Subcutaneous adipose tissue (tissue), 4 donors: ENCODE results near the gene ADI1. TPM values are rescaled to one million over a fixed set of nuclear protein-coding genes. Genes with fewer than 3 reads are reported as not detected.

Experiments
- total RNA-seq, 4 donors: library from RNA; depleted of rRNA; stranded (reverse); fragments of >200 nt; gene quantifications; one replicate each; pipeline ENCODE4 v1.1.0, GENCODE V29; 2016
- TF ChIP-seq, protein P1 (sequence below): fragments of 450-650 bp; IDR thresholded peaks from one replicate; pipeline ENCODE4 v1.5.1; 2016; ENCODE audit warnings: low read depth, mild to moderate bottlenecking, control low read depth, antibody characterized with exemption, moderate library complexity

Gene ADI1
- total RNA-seq, 4 donors from 2014 or later: 40.6 to 92.4 (median 77.6) TPM

DNA sequence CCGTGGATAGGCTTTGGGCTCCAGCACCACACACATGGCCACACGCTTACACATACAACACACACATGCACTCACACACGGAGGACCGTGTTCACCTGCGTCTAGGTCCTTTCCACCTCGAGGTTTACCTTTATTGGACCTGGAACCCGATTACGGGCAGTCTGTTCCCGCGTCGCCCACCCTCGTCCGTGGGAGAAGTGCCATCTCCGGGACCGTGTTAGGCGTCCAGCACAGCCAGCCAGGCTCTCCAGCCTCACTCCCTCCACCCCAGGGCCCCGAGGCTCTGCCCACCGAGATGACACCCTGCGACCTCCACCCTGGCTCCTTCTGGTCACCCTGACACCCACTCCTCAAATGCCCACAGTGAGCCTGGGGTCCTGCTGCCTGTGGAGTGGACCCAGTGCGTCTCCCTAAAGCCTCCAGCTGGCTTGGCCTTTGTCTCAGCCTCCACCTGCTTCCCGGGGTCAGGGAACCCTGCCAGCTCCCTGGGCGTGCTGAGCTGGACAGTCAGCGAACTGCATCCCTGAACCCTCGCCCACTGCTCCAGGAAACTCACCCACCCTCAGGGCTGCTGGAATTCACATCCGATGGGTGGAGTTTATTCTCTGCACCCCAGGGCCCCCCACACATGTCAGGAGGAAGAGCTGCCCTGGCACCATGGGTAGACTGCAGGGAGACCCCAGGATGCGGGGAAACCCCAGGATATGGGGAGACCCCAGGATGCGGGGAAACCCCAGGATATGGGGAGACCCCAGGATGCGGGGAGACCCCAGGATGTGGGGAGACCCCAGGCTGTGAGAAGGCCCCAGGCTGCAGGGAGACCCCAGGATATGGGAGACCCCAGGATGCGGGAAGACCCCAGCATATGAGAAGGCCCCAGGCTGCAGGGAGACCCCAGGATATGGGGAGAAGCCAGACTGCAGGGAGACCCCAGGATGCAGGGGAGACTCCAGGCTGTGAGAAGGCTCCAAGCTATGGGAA is 33.0 kb downstream of the ADI1 start:
- TF ChIP-seq, protein P1, sequence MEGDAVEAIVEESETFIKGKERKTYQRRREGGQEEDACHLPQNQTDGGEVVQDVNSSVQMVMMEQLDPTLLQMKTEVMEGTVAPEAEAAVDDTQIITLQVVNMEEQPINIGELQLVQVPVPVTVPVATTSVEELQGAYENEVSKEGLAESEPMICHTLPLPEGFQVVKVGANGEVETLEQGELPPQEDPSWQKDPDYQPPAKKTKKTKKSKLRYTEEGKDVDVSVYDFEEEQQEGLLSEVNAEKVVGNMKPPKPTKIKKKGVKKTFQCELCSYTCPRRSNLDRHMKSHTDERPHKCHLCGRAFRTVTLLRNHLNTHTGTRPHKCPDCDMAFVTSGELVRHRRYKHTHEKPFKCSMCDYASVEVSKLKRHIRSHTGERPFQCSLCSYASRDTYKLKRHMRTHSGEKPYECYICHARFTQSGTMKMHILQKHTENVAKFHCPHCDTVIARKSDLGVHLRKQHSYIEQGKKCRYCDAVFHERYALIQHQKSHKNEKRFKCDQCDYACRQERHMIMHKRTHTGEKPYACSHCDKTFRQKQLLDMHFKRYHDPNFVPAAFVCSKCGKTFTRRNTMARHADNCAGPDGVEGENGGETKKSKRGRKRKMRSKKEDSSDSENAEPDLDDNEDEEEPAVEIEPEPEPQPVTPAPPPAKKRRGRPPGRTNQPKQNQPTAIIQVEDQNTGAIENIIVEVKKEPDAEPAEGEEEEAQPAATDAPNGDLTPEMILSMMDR: no peak

DNA sequence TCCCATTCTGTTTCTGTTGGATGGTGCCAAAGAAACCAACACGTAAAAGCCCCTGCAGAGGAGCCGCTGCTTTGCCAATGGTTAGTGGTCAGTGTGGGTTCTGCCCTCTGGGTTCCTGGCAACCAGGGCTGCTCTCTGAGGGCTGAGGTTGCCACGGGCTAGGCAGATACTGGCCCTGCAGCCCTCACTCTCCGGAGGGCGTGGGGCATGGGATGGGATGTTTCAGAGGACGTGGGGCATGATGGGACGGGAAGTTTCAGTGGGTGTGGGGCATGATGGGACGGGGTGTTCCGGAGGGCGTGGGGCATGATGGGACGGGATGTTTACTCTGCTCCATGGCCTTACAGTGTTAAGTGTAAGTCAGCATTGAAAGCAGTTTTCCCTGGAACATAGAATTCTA is 34.2 kb downstream of the ADI1 start:
- TF ChIP-seq, protein P1: no peak

DNA sequence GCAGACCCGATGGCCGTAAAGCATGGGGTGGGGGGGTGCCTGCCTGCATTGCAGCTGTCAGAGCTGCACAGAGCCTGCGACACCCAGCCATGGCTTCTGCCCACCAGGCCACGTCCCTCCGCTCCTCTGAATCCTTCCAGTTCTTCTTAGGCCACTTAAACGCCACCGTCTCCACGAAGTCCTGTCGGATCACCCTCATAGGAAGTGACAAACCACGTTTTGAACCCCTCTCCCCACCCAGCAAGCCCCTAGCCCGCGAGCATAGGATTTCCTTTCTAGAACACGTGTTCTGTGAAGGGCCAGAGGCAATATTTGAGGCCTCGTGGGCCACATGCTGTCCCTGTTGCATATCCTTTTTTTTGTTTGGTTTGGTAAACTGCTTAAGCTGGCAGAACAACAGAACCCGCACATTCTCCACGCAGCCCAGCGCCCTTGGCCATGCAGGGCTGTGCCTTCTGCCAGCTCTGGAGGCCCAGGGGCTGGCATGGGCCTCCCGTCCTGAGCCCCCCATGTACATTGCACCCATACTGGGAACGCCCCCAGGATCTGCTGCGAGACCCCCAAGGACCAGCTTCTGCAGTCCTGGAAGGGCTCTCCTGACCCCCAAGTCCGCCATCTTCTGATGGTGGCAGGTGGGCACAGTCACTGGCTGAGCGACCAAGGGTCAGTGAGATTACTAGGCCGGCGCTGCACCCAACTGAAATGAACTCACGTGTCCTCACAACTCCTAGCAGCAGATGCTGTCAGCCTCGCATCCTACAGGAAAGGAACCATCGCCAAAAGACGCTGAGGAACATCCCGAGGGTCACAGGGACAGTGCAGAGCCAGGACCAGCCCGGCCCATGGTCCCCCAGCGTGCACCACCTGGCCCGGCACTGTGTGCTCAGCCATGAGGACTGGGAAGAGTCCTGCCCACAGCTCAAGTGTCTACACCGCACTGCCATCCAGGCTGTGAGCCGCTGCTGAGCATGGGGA is 35.1 kb downstream of the ADI1 start:
- TF ChIP-seq, protein P1: no peak

GRCh38 chr2:3483227-3483985 is 35.9 kb downstream of the ADI1 start:
- TF ChIP-seq, protein P1: no peak

GRCh38 chr2:3482363-3482821 is 36.9 kb downstream of the ADI1 start:
- TF ChIP-seq, protein P1: no peak

DNA sequence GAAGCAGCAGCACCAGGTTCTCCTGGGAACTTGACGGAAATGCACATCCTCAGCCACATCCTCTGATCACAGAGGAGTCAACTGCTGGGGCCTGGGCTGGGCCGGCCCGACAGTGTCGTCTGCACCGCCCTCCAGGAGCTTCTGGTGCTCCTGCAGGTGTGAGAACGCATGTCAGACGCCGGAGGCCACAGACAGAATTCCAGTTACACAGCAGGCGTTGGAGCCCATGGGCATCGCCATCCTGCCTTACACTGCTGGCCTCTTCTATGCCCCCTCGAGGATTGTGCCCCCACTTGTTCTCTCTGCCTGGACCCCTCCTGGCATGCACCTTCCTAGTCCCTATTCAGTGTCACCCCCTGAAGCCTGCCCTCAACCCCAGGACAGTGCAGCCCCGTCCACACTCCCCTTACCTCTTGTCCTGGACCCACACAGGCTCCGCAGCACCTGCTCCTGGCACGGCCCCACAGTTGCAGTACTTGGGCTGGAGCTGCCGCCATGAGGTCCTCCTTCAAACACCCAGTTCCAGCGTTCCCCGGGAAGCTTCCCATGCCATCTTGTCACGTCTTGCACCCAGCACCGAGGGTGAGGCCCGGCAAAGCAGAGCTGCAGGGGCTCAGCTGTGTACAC is 37.5 kb downstream of the ADI1 start:
- TF ChIP-seq, protein P1: no peak
